Gastroesophageal sphincter (tissue), 3 donors: ENCODE measurements around the gene WDR59.

Experiments used
- POLR2A ChIP-seq, 2 donors: fragments of 450-650 bp; IDR thresholded peaks; one replicate each; pipeline ENCODE4 v1.6.1; 2017; ENCODE audit warnings: antibody characterized with exemption in 2 of 2, mild to moderate bottlenecking in 2 of 2, moderate library complexity in 1 of 2
- POLR2AphosphoS5 ChIP-seq: sonication (generic); formaldehyde crosslinking; IDR thresholded peaks from one replicate; pipeline ENCODE4 v1.6.1; 2017; ENCODE audit warnings: antibody characterized with exemption
- TF ChIP-seq, protein P1 (sequence below), 4 experiments: fragments of 200-600 bp in 2 of 4; fragments of 450-650 bp in 2 of 4; sonication (generic) in 1 of 4; IDR thresholded peaks; one replicate each; pipeline ENCODE4 v1.5.1; 2017 to 2019; ENCODE audit warnings: antibody characterized with exemption in 4 of 4, mild to moderate bottlenecking in 2 of 4, moderate library complexity in 2 of 4

GRCh38 chr16:74829637-74830036 lies 155.3 kb downstream of the WDR59 start:
- TF ChIP-seq, protein P1, sequence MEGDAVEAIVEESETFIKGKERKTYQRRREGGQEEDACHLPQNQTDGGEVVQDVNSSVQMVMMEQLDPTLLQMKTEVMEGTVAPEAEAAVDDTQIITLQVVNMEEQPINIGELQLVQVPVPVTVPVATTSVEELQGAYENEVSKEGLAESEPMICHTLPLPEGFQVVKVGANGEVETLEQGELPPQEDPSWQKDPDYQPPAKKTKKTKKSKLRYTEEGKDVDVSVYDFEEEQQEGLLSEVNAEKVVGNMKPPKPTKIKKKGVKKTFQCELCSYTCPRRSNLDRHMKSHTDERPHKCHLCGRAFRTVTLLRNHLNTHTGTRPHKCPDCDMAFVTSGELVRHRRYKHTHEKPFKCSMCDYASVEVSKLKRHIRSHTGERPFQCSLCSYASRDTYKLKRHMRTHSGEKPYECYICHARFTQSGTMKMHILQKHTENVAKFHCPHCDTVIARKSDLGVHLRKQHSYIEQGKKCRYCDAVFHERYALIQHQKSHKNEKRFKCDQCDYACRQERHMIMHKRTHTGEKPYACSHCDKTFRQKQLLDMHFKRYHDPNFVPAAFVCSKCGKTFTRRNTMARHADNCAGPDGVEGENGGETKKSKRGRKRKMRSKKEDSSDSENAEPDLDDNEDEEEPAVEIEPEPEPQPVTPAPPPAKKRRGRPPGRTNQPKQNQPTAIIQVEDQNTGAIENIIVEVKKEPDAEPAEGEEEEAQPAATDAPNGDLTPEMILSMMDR (IDR thresholded peaks at IDR 0.05) = no peak
- TF ChIP-seq POLR2AphosphoS5 (no peak), POLR2A (IDR thresholded peaks at IDR 0.05) (no peak)
